Measurements from ENCODE around the gene CDH23.

Gene CDH23

GRCh38 chr10:71842856-71843686 is 446.4 kb downstream of the CDH23 start:
- no peak overlapping the region for H3K4me3 ChIP-seq (ENCODE audit: control insufficient read depth, low read depth, low read length)
- no peak for DNase-seq (ENCODE audit: low read depth)
- TF ChIP-seq, protein P1, sequence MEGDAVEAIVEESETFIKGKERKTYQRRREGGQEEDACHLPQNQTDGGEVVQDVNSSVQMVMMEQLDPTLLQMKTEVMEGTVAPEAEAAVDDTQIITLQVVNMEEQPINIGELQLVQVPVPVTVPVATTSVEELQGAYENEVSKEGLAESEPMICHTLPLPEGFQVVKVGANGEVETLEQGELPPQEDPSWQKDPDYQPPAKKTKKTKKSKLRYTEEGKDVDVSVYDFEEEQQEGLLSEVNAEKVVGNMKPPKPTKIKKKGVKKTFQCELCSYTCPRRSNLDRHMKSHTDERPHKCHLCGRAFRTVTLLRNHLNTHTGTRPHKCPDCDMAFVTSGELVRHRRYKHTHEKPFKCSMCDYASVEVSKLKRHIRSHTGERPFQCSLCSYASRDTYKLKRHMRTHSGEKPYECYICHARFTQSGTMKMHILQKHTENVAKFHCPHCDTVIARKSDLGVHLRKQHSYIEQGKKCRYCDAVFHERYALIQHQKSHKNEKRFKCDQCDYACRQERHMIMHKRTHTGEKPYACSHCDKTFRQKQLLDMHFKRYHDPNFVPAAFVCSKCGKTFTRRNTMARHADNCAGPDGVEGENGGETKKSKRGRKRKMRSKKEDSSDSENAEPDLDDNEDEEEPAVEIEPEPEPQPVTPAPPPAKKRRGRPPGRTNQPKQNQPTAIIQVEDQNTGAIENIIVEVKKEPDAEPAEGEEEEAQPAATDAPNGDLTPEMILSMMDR (IDR thresholded peaks at IDR 0.05; ENCODE audit: control insufficient read depth, insufficient read depth, low read depth, low read length, missing control alignments): no peak

DNA sequence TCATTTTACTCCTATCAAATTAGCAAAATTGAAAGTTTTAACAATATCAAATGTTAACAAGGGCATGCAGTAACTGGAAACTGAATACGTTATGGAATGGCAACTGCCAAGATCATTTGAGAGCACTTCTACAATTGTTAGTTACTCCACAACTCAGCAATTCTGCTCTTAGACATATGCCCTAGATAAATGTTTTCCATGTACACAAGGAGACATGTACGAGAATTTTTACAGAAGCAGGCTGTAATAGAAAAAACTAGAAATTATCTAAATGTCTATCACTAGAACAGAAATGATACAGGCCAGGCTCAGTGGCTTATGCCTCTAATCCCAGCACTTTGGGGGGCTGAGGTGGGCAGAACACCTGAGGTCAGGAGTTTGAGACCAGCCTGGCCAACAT is 447.4 kb downstream of the CDH23 start:
- TF ChIP-seq, protein P1 (IDR thresholded peaks at IDR 0.05; ENCODE audit: control insufficient read depth, insufficient read depth, low read depth, low read length, missing control alignments): no peak
- no peak for DNase-seq (ENCODE audit: low read depth)
- H3K4me3 ChIP-seq (ENCODE audit: control insufficient read depth, low read depth, low read length): no peak overlapping the region

DNA sequence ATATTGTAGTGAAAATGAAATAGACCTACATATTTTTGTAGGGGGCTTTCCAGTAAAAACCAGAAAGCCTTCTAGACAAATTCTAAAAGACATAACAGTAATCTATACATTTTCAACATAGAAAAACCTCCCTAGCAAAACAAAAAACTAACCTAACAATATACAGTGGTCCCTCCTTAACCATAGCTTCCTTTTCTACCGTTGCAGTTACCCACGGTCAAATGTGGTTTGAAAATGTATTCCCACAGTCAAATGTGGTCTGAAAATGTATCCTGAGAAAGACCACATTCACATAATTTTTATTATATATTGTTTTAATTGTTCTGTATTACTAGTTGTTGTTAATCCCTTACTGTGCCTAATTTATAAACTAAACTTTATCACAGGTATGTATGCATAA is 448.0 kb downstream of the CDH23 start:
- TF ChIP-seq, protein P1 (IDR thresholded peaks at IDR 0.05; ENCODE audit: control insufficient read depth, insufficient read depth, low read depth, low read length, missing control alignments): no peak
- H3K4me3 ChIP-seq (ENCODE audit: control insufficient read depth, low read depth, low read length): no peak overlapping the region
- no peak for DNase-seq (ENCODE audit: low read depth)

DNA sequence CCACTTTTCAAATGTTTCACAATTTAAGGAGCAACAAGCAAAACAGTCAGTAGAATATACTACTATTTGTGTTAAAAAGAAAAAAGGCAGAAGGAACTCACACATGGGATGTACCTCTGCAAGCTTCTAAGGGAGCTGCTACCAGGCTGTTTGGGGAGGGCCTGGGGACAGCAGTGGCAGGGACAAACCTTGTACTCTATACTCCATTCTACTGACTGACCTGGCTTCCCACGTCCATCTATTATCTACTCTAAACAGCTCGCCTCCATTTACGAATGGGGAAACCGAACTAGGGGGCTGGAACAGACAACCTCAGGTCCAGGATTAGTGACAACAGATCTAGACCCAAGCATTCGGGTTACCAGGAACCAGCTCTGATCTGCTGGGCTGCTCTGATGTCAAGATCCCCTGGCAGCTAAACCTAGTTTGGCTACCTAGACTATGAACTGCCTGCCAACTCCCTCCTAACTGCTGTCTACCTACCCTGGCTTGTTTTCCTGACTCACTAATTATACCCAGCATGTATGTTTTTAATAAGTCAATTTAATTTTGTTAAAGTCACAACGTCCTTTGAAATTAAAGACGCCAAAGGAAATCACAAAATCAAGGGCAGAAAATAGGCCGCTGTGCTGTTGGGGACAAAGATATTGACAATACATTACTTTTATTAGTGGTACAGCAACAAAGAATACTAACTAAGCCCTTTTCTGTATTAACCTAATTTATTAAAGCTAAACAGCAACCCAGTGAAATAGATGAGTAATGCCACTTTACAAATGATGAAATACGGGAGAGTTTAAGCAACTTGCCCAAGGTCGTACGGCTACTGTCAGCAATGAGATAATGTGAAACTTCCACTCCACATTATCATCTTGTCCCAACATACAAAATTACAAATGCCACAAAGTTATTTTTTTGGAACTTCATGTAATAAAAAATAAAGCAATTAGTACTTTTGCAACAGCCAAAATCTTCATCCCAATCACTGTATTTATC is 449.0 kb downstream of the CDH23 start:
- no peak for DNase-seq (ENCODE audit: low read depth)
- H3K4me3 ChIP-seq (ENCODE audit: control insufficient read depth, low read depth, low read length): no peak overlapping the region
- TF ChIP-seq, protein P1 (IDR thresholded peaks at IDR 0.05; ENCODE audit: control insufficient read depth, insufficient read depth, low read depth, low read length, missing control alignments): no peak

DNA sequence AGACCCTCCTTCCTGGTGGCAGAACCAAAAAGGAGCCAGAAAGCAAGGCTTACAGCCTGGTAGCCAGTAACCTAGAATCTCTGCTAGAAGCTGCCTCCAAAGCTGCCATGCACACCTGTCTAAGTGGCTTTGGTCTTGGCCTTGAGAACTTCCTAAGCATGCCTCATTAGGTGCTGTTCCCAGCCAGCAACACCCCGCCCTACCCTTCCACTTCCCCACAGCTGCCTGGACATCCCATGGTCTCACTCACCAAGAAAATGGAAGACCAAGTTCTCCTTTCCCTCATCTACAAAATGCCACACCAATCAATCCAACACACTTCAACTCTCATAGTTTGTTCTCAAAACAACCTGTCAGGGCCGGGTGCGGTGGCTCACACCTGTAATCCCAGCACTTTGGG is 450.1 kb downstream of the CDH23 start:
- DNase-seq (ENCODE audit: low read depth): no peak
- H3K4me3 ChIP-seq (ENCODE audit: control insufficient read depth, low read depth, low read length): no peak overlapping the region
- TF ChIP-seq, protein P1 (IDR thresholded peaks at IDR 0.05; ENCODE audit: control insufficient read depth, insufficient read depth, low read depth, low read length, missing control alignments): no peak

- no peak for DNase-seq (ENCODE audit: low read depth)
- H3K4me3 ChIP-seq (ENCODE audit: control insufficient read depth, low read depth, low read length): no peak overlapping the region
- TF ChIP-seq, protein P1 (IDR thresholded peaks at IDR 0.05; ENCODE audit: control insufficient read depth, insufficient read depth, low read depth, low read length, missing control alignments): no peak
These were observed 450.7 kb downstream of the CDH23 start for GRCh38 chr10:71847418-71847817.
